B cell (primary cell): ENCODE data around the gene SPATA21.

Experiments
- EZH2 ChIP-seq: IDR thresholded peaks from 2 replicates; pipeline ENCODE4 v1.6.1; 2012; ENCODE audit warnings: borderline replicate concordance, low read depth, mild to moderate bottlenecking, moderate library complexity, low read length; ENCODE audit not compliant: insufficient read depth, poor library complexity, severe bottlenecking
- TF ChIP-seq, protein P1 (sequence below): fragments of 200-600 bp; IDR thresholded peaks from one replicate; pipeline ENCODE4 v1.8.0; 2022; ENCODE audit warnings: antibody characterized with exemption, mild to moderate bottlenecking

DNA sequence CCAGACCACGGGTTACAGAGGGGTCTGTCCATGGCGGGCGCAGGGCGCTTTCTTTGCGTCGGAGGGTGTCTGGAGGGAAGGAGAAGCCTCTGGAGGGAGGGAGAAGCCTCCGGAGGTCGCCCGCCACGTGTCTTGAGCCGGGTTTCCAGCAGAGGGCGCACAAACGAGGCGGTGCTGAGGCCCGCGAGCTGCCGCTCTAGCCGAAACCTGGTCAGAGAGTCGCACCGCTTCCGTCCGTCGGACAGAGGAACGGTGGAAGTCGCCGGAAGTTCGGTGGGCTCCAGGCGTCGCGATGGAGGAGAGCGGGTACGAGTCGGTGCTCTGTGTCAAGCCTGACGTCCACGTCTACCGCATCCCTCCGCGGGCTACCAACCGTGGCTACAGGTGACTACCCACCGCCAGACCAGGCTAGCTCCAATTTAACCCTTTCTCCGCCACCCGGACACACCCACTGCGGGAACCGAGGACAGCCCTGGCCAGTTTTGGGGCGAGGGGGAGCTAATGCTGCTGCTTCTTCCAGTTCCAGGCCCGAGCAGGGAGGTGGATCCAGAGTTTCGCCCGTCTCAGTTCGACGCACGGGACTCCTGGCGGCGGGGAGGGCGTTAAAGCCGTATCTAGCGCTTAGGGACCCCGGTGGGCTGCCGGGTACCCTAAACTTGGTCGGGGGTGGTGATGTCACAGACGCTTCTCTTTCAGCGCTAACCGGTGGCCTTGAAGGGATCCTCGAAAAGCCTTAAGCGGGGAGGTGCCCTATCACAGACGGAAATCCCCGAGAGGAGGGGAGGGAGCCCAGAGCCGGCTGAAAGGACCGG, 3.5 kb upstream of the SPATA21 start, which contains the start of gene NECAP2:
- TF ChIP-seq, protein P1, sequence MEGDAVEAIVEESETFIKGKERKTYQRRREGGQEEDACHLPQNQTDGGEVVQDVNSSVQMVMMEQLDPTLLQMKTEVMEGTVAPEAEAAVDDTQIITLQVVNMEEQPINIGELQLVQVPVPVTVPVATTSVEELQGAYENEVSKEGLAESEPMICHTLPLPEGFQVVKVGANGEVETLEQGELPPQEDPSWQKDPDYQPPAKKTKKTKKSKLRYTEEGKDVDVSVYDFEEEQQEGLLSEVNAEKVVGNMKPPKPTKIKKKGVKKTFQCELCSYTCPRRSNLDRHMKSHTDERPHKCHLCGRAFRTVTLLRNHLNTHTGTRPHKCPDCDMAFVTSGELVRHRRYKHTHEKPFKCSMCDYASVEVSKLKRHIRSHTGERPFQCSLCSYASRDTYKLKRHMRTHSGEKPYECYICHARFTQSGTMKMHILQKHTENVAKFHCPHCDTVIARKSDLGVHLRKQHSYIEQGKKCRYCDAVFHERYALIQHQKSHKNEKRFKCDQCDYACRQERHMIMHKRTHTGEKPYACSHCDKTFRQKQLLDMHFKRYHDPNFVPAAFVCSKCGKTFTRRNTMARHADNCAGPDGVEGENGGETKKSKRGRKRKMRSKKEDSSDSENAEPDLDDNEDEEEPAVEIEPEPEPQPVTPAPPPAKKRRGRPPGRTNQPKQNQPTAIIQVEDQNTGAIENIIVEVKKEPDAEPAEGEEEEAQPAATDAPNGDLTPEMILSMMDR: peak; percentile 92
- TF ChIP-seq EZH2: no peak
